ENCODE measurements around the gene VASN.
A peak's percentile ranks its signal among the peaks of the same experiment; 100 is the strongest.
"Not testable (repeated sequence)": the region's sequence is repeated elsewhere in the genome, so short reads cannot be mapped to it uniquely, and the experiment has no call there.

The VASN gene

DNA sequence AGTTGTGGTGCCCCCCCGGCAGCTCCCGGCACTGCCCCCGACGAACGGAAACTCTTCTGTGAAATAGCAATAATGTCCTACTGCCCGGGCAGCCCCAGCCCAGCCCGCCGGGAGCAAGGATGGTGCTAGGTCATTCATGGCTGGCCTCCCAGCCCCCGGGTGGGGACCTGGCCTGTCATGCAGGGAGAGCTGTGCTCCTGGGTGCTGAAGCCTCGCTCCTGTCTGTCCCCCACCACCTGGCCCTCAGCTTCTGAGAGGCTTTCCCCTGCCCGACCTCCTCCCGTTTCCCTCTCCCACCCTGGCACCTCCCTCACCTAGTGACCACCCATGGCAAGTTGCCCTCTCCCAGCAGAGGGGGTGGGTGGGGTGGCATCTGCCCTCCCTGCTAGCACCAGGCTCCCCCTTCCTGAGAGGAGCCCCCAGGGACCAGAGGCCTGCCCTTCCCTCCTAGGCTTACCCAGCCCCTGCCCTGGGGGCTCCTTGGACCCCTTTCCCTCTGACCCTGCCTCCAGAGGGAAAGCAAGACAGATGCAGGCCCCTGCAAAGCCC is 34.0 kb upstream of the VASN start:
- TF ChIP-seq PAX5 (IDR thresholded peaks at IDR 0.05; ENCODE audit: insufficient read depth, low read length, severe bottlenecking), result no peak
- no peak for TF ChIP-seq SPI1 (IDR thresholded peaks at IDR 0.05; ENCODE audit: low read depth, low read length)
- TF ChIP-seq POLR2A (IDR thresholded peaks at IDR 0.05; ENCODE audit: low read depth, low read length), result no peak
- no peak for TF ChIP-seq POU2F2 (IDR thresholded peaks at IDR 0.05; ENCODE audit: low read depth, low read length)
- TF ChIP-seq POLR2AphosphoS5 (IDR thresholded peaks at IDR 0.05; ENCODE audit: low read depth, low read length), result no peak
- no peak for TF ChIP-seq TAF1 (IDR thresholded peaks at IDR 0.05; ENCODE audit: low read depth, low read length)
- no peak for DNase-seq (ENCODE audit: insufficient read length, low spot score)
- no peak for FAIRE-seq

DNA sequence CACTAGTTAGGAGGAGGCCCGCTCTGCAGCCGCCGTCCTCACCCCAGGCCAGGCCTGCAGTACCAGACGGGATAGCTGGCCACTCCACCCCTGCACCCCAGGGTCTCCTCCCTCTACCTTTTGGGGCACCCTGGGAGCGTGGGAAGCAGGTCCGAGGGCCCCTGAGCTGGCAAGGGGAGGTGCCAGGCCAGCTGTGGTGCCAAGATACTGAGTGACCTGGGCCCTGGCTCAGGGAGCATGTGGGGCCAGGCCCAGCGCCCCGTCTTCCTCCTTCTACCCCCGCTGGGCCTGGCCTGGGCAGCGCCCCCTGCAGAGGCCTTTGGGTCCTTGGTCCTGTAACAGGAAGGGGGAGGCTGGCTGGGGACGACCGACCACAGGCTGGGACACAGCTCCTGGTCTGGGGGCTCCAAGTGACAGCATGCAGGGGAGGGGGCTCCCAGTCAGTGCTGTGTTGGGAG is 33.5 kb upstream of the VASN start:
- FAIRE-seq, result no peak
- TF ChIP-seq TAF1 (IDR thresholded peaks at IDR 0.05; ENCODE audit: low read depth, low read length), result no peak
- TF ChIP-seq PAX5 (IDR thresholded peaks at IDR 0.05; ENCODE audit: insufficient read depth, low read length, severe bottlenecking), result no peak
- DNase-seq (ENCODE audit: insufficient read length, low spot score), result no peak

DNA sequence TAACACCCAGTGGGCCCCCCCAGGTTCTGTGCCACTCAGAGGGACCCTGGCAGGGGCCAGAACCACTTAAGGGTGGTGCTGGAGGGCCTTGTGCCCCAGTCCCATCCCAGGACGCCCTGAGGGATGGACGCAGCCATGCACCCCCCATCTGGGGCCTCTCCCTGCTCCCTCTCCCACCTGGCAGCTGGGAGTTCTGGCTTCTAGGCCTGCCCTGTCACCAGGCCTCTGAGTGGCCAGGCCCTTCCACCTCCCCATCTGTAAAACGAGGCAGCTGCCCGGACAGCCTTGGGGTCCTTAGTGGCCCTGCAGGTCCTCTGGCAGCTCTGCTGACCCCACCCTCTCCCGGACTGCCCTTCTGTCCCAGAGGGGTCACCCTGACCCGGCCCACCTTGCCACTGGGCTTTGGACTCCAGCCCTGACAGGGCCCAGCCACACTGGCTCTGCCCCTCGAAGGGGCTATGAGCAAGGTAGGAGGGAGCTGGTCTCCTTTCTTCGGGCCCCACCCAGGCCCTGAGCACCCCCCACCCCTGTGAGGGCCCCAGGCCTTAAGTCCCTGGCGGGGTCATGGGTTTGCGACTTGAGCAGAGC is 32.8 kb upstream of the VASN start:
- DNase-seq (ENCODE audit: insufficient read length, low spot score), result no peak

DNA sequence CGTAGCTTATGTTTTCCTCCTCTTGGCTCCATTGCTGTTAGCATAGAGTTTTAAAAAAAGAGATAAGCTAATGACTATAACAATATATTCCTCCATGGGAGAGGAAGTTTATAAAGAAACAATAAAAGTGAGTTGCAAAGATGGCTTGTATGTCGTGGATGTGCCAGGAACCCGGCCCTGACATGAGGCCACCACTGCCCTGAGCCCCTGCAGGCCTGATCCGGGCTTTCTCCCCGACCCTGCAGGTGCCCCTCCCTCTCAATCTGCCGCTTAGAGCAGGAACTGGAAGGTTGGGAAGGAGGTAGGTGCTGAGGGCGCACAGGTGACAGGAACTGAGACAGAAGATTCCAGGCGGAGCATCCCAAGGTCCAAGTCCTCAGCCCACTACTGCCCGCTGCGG is 32.2 kb upstream of the VASN start:
- no peak for FAIRE-seq
- TF ChIP-seq POLR2A (IDR thresholded peaks at IDR 0.05; ENCODE audit: low read depth, low read length), result no peak
- no peak for TF ChIP-seq SPI1 (IDR thresholded peaks at IDR 0.05; ENCODE audit: low read depth, low read length)
- no peak for TF ChIP-seq TAF1 (IDR thresholded peaks at IDR 0.05; ENCODE audit: low read depth, low read length)
- TF ChIP-seq POU2F2 (IDR thresholded peaks at IDR 0.05; ENCODE audit: low read depth, low read length), result no peak
- TF ChIP-seq PAX5 (IDR thresholded peaks at IDR 0.05; ENCODE audit: insufficient read depth, low read length, severe bottlenecking), result no peak
- TF ChIP-seq POLR2AphosphoS5 (IDR thresholded peaks at IDR 0.05; ENCODE audit: low read depth, low read length), result no peak

More for the DNA sequence above, 32.8 kb upstream of the VASN start:
- no peak for FAIRE-seq
- no peak for TF ChIP-seq POLR2A (IDR thresholded peaks at IDR 0.05; ENCODE audit: low read depth, low read length)
- TF ChIP-seq POLR2AphosphoS5 (IDR thresholded peaks at IDR 0.05; ENCODE audit: low read depth, low read length), result no peak
- TF ChIP-seq PAX5 (IDR thresholded peaks at IDR 0.05; ENCODE audit: insufficient read depth, low read length, severe bottlenecking), result no peak
- TF ChIP-seq TAF1 (IDR thresholded peaks at IDR 0.05; ENCODE audit: low read depth, low read length), result no peak
- no peak for TF ChIP-seq POU2F2 (IDR thresholded peaks at IDR 0.05; ENCODE audit: low read depth, low read length)
- TF ChIP-seq SPI1 (IDR thresholded peaks at IDR 0.05; ENCODE audit: low read depth, low read length), result no peak

DNA sequence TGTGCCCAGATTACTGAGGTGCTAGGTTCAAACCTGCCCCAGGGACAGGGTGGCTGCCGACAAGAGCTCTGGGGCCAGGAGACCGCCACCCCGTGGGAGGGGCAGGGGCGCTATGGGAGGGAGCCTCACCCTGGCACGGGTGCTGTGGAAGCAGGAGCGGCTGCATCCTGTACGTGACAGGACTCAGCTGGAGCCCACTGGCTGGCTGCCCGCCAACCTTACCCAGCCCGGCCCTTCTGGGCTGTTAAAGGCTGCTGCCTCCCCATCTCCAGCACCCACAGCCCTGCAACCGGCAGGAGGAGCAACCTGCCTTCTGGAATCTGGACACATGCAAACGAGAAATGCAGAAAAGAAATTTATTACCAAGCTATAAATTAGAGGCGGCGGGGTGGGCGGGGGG is 31.7 kb upstream of the VASN start:
- no peak for TF ChIP-seq POLR2AphosphoS5 (IDR thresholded peaks at IDR 0.05; ENCODE audit: low read depth, low read length)
- no peak for FAIRE-seq
- DNase-seq (ENCODE audit: insufficient read length, low spot score), result no peak

More for the DNA sequence above, 32.2 kb upstream of the VASN start:
- no peak for DNase-seq (ENCODE audit: insufficient read length, low spot score)

DNA sequence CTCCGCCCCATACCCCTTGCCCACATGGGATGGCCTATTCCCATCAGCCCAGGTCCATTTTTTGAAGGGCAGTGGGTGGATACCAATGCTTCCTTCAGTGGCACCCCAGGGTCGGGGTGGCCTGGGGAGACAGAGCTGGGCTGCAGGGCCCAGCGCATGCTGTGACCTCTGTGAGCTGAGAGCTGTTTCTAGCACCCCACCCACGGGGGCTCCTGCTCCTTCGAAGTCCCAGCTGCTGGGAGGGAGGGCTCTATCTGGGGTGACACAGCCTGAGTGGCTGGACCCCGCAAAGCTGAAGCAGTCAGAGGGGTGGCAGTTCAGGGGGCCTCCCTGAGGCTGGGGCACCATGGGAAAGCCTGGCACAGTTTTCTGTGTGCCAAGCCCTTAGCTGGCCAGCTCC is 31.2 kb upstream of the VASN start:
- FAIRE-seq, result no peak
- no peak for TF ChIP-seq PAX5 (IDR thresholded peaks at IDR 0.05; ENCODE audit: insufficient read depth, low read length, severe bottlenecking)
- no peak for TF ChIP-seq POLR2AphosphoS5 (IDR thresholded peaks at IDR 0.05; ENCODE audit: low read depth, low read length)
- TF ChIP-seq TAF1 (IDR thresholded peaks at IDR 0.05; ENCODE audit: low read depth, low read length), result no peak
- no peak for TF ChIP-seq POU2F2 (IDR thresholded peaks at IDR 0.05; ENCODE audit: low read depth, low read length)
- no peak for TF ChIP-seq SPI1 (IDR thresholded peaks at IDR 0.05; ENCODE audit: low read depth, low read length)
- TF ChIP-seq POLR2A (IDR thresholded peaks at IDR 0.05; ENCODE audit: low read depth, low read length), result no peak
- no peak for DNase-seq (ENCODE audit: insufficient read length, low spot score)

DNA sequence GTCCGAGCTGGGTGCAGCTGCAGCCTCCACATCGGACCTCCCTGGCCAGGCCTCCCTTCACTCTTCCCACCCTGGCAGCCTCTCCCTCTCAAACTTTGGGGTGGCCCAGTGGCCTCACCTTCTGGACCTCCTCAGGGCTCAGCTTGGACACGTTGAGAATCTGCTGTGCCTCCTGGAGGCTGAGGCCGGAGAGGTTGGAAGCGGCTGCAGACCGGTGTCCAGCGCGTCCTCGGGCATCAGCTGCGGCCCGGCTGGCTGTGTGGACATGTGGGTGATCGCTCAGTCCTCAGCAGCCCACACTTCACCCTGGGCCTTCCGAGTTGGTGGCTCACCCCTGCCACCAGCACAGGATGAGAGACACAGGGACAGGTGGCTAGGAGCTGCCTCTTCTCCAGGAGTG is 30.4 kb upstream of the VASN start:
- no peak for DNase-seq (ENCODE audit: insufficient read length, low spot score)
- no peak for TF ChIP-seq POLR2AphosphoS5 (IDR thresholded peaks at IDR 0.05; ENCODE audit: low read depth, low read length)
- no peak for TF ChIP-seq SPI1 (IDR thresholded peaks at IDR 0.05; ENCODE audit: low read depth, low read length)
- FAIRE-seq, result no peak

DNA sequence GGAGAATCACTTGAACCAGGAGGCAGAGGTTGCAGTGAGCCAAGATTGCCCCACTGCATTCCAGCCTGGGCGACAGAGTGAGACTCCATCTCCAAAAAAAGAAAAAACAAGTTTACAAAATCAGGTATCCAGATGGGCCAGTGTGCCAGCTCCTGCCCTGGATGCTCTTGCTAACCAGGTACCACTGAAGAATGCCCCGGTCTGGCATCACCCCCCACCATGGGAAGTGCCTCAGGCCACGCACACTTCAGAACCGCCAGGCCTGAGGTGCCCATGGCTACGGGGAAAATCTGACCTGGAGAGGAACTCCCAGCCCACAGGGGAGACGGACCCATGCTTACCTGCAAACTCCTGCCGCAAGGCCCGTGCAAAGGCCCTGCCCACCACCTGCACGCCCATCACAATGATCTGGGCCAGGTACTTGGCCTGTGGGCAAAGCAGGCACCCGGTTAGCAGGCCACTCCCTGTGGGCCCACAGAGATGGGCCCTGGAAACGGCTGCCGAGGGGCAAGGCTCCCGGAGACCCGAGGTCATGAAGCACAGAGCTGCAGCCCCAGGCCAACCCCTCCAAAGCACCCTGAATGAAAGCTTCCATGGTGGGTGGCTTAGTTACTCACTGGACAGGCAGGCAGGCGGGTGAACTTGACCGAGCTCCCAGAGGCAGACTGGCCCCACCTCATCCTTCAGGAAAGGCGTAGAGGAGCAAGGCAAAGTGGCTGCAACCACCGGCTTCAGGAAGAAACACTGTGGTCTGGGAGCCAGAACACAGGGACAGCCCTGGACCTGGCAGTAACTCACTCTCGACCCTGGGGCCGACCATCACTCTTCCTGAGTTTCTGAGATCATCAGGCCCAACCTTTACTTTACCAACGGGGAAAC is 28.5 kb upstream of the VASN start:
- DNase-seq (ENCODE audit: insufficient read length, low spot score) (no peak), FAIRE-seq (no peak)
- TF ChIP-seq POLR2AphosphoS5 (IDR thresholded peaks at IDR 0.05; ENCODE audit: low read depth, low read length), result no peak
- TF ChIP-seq TAF1 (IDR thresholded peaks at IDR 0.05; ENCODE audit: low read depth, low read length), result no peak
- TF ChIP-seq POLR2A (IDR thresholded peaks at IDR 0.05; ENCODE audit: low read depth, low read length), result no peak
- TF ChIP-seq SPI1 (IDR thresholded peaks at IDR 0.05; ENCODE audit: low read depth, low read length), result no peak
- TF ChIP-seq PAX5 (IDR thresholded peaks at IDR 0.05; ENCODE audit: insufficient read depth, low read length, severe bottlenecking), result no peak
- no peak for TF ChIP-seq POU2F2 (IDR thresholded peaks at IDR 0.05; ENCODE audit: low read depth, low read length)

DNA sequence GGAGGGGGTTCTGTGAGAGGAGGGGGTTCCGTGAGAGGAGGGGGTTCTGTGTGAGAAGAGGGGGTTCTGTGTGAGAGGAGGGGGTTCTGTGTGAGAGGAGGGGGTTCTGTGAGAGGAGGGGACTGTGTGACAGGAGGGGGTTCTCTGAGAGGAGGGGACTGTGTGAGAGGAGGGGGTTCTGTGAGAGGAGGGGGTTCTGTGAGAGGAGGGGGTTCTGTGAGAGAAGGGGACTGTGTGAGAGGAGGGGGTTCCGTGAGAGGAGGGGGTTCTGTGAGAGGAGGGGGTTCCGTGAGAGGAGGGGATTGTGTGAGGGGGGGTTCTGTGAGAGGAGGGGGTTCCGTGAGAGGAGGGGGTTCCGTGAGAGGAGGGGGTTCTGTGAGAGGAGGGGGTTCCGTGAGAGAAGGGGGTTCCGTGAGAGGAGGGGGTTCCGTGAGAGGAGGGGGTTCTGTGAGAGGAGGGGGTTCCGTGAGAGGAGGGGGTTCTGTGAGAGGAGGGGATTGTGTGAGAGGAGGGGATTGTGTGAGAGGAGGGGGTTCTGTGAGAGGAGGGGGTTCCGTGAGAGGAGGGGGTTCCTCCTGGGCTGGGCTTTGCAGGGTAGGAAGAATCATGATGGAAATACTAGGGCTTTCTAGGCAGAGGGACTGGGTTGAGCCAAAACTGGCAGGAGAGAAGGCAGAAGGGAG is 27.2 kb upstream of the VASN start:
- not testable (repeated sequence) for DNase-seq (ENCODE audit: insufficient read length, low spot score)
- peak; percentile 63 for FAIRE-seq

Data from GM12891 (cell line).